GM18520 (cell line): Measurements from ENCODE around the gene SIRT7.

Experiments
- ATAC-seq: cut with Tn5 transposase; IDR thresholded peaks from one replicate; pipeline ENCODE4 v1.9.1; 2021; ENCODE audit not compliant: unreplicated experiment

The SIRT7 gene

DNA sequence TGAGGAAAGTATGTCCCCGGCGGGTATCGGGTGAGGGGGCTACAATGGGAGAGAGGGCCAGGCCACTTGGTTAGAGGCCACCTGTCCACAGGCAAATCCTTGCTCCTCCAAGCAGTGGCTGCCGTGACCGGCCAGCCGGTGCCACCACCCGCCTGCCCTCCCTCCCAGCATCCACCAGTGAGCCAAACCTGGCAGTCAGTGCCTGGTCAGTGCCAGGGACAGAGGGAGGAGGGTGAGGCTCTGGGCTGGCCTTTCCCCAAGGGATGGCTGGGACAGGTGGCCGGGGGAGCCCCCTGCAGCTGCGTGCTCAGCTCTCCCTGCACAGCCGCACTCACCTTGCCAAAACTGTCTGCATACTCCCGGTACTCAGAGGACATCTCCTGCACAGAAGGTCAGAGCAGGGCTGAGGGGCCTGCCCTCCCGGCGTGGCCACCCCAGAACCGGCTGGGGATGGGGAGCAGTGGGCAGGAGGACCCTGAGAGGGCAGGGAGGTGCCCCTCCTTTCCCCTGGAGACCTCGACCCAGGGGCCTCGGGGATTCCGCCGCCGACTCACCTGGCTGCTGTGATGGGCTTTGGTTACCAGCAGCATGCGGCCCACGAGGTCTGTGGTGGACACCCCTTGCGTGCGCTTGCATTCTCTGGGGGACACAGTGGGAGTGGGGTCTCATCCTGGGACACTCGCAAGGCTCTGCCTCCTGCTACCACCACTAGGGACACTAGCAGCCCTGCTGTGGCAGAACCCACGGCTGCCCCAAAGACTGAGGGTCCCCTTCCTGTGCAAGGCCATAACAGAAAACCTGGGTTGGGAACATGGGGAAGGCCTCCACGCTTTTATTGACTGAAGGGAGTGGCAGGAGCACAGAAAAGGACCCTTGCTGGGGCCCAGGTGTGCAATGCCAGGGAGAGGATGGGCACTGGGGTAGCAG lies 10.5 kb downstream of the SIRT7 start:
- ATAC-seq: no peak

DNA sequence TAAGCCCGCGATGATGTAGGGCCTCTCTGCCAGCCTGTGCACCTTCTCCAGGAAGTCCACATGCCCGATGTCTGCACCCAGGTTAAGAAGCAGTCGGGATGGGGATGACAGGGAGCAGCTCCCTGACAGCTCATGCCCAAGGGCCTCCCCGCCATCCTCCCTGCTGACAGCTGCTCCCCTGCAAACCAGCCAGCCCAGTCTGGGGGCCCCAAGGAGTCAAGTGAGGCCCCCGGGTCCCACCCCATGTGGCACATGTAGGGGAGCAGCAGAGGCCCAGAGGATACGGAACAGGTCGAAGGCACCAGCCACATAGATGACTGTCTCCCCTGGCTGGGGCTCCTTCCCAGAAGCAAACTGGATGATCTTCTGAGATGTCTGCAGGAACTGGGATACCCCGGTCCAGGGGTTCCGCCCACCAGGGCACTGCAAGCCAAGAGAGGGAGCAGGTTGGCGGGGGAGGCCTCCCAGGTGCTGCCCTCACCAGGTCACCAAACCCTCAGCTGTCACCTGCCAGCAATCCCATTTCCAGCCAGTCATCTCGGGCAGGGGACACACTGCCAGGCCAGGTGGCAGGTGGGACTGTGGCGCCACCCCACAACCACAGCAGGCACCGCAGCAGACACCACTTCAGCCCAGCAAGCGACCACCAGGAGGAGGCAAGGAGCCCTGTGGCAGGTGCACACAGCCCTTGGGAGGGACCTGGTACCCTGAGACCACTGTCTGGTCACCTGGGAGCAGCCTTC lies 11.3 kb downstream of the SIRT7 start:
- ATAC-seq: no peak

DNA sequence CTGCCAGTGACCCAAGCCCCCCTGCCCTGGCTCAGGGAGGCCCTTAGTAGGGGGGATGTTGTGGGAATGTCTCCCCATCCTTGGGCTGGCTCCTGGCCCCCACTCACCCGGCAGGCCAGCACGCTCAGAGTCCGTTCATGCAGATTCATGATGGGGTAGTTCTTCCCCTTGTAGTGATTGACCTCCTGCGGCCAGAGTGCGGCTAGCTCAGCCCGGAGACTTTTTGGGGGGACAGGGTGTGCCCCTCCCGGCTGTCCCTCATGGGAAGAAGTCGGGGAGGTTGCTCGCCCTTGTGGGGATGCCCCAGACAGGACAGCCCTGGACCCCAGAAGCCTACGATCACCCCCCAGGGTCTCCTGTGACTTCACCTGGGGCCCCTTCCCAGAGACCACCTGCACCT lies 12.0 kb downstream of the SIRT7 start:
- ATAC-seq: no peak

DNA sequence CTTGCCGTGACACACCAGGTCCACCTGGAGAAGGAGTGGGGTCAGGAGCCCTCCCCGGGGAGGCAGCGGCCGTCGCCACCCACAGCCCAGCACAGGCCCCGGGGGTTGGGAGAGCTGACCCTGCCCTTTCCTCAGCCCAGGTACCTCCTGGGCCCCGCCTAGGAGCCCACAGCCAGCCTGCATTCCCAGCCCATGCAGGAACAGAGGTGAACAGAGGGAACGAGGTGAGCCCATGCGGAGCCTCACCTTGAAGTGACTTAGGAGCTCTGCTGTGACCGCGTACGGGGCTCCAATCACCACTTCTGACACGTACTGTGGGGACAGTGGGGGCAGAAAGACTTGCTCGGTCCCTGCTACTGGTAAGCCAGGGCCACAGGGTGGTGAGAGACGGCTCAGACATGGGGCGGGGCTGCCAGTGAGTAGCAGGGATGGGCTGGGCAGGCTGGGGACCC lies 12.5 kb downstream of the SIRT7 start:
- no peak for ATAC-seq

DNA sequence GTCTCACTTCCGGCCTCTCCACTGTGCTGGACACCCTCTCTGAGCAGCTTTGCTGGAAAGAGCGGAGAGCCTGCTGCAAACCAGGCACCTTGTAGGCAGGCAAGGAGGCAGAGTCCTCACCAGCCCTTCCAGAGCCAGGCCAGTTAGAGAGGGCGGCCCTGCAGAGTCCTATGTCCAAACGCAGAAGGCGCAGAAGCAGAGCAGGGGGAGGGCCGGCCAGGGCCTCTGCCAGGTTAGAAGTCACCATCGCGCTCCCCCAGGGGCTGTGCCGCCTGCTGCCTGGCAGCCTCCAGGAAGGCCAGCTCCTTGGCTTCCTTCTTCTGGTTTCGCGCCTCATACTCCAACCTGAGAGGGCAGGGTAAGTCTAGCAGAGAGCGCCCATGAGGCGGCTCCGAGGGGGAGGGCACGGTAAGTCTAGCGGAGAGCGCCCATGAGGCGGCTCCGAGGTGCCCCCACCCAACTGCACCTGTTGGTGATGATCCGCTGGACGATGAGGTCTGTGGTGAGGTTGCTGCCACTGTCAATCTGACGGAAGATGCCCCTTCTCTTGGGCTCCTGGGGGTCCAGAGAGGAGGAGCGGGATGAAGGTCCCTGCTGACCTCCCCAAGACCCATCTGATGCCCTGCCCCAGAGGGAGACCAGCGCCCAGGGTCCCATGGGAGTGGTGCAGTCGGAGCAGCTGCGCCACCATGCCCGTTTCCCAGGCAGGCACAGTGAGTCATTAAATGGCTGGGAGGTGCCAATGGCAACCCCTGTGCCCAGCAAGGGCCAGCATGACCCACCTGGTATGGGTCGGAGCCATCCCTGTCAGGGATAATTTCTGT lies 13.2 kb downstream of the SIRT7 start:
- ATAC-seq: no peak

DNA sequence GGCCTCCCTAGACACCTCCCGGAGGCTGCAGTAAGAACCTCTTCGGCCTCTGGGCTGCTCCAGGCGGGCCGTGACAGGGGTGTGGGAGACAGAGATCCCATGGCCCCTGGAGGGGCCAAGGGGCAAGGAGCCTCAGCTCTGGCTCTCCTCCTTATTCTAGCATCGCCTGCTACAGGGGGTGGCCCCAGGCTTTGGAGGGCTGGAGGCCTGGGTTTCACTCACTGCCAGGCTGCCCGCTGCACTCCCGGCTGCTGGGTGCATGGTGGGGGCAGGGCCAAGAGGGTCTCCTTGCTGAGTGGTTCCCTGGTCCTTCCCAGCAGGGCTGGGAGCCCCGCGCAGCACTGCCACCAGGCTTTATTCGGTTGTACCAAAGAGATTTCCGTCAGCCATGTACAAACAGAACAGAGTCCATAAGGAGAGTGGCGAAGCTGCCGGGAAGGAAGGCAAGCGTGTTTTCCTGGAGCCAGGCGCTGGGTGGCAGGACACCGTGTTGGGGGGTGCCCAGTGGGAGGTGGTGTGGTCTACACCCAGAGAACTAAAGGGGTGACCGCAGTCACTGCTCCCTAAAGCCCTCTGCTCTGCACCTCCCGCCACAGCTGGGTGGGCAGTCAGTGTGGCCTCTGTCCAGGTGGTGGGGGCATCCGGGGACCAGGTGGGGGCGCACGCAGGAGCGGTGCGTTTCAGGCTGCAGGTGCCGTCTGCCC lies 13.9 kb downstream of the SIRT7 start:
- ATAC-seq: no peak

DNA sequence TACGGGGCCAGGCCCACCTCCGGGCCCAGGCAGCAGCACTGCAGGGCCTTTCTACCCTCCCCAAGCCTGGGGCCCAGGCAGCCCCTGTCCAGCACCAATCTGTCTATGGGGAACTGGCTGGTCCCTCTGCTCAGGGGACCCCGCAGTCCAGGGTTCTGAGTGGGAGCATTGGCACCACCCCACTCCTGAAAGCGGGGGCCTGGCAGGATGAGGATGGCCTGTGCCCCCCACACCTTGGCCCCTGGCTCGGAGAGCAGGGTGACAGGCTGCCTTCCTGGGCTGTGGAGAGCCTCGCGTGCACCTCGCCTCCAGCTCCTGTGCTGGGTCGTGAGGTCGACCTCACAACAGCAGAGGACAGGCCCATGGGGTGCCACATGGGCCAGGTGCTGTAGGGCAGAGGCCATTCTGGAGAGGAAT lies 14.6 kb downstream of the SIRT7 start:
- no peak for ATAC-seq

DNA sequence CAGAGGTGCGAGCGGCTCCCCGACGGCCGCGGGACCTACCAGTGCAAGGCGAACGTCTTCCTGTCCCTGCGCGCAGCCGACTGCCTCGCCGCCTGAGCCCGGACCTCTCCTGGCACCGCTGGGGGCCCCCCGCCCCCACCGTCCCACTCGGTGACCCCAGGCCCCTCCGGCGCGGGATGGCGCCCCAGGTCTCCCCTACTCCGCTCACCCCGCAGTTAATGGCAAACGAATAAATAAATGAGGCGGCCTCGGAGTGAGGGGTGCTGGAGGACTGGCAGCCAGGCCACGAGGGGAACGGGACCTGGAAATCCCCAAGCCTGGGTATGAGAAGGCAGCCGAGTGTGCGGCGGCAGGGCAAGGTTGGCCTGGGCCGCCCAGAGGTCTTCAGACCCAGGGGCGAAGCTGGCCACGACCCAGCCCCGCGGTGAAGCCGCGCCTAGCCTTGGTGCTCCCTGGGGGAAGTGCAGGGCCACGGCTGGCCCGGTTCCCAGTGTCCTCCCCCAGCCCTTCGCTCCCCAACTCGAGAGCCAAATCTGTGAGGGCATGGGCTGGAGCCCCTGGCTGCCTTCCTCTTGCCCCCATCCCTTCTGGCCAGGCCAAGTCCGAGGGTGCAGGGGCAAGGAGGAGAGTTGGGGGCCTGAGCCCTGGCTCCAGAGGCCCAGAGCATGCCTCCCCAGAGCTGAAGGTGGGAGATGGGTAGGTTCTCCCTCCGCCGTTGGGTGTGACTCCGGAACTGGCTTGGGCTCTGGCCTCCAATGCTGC lies 15.1 kb downstream of the SIRT7 start:
- ATAC-seq: no peak

DNA sequence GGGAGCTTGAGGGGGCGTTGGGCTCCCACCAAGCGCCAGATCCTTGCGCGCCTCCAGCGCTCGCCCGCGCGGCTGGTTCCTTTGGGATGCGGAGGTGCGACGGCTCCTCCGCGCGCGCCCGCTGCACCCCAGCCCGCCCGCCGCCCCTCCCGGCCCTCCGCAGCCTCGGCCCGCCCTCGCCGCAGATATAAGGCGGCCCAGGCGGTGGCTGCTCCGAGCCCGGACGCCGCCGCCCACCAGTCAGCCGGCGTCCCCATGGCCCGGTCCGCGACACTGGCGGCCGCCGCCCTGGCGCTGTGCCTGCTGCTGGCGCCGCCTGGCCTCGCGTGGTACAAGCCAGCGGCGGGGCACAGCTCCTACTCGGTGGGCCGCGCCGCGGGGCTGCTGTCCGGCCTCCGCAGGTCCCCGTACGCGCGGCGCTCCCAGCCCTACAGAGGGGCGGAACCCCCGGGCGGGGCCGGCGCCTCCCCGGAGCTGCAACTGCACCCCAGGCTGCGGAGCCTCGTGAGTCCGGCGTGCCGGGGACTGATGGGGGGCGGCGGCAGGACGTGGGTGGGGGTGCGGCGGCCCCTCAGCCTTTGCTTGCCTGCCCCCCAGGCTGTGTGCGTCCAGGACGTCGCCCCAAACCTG lies 15.8 kb downstream of the SIRT7 start, which contains the start of gene NPB:
Gene NPB (plus strand): TSS at position 216 of the 630 bp plus-strand sequence. CDS start 40 bp downstream, at position 256.
- no peak for ATAC-seq

DNA sequence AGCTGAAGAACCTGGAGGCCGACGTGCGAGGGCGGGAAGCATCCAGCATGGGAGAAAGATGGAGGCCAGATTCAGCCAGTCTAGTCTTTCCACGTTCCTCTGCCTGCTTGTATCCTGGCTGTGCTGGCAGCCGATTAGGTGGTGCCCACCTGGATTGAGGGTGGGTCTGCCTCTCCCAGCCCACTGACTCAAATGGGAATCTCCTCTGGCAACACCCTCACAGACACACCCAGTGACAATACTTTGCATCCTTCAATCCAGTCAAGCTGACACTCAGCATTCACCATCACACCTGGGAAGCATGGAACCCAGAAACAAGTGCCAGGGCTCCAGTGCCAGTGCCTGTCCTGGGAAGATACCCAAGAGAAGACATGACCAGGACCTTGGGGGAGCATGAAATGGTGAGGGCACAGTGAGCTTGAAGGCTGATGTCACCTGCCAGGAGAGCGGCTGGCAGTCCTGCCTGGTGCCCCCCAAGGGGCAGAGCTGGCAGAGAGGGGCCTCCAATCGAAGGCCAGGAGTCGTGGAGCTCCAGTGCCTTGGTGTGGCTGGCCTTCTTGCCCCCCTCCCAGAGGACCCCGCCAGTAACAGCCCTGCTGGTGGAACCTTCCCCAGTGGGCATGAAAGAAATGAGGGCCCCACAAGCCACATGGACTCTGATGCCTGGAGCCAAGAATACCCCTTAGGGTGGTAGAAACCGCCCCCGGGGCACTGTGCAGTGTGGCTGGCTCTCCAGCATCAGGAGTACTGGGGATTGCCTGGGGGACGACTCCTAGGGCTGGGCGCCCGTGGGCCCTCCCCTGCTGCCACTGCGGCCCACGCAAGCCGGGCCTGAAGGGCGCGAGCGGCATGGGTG lies 16.6 kb downstream of the SIRT7 start:
- no peak for ATAC-seq

DNA sequence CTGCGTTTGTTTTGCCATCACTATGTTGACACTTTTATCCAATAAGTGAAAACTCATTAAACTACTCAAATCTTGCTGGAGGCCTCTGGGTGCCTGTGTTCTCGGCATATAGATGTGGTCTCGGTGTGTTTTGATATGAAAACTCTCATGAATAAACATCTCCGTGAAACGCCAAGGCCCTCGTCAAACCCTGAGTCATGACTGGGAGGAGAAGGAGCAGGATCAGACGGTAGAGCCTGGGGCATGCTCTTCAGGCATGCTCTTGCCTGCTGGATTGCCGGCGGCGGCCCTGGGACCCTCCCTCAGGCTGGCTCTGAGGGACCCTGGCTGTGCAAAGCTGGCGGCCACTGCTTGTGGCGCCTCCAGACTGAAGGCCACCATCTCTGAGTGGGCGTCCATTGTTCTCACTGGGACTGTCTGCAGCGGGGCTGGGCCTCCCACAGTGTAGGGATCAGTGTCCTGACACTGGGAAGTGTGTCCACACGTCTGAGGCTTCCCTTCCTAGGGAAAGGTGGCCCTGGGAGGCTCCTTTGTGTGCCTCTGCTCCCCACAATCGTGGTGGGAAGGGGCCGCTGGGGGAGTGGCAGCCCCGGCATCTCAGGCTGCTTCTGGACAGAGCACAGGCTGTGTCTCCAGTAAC lies 17.7 kb downstream of the SIRT7 start:
- no peak for ATAC-seq

DNA sequence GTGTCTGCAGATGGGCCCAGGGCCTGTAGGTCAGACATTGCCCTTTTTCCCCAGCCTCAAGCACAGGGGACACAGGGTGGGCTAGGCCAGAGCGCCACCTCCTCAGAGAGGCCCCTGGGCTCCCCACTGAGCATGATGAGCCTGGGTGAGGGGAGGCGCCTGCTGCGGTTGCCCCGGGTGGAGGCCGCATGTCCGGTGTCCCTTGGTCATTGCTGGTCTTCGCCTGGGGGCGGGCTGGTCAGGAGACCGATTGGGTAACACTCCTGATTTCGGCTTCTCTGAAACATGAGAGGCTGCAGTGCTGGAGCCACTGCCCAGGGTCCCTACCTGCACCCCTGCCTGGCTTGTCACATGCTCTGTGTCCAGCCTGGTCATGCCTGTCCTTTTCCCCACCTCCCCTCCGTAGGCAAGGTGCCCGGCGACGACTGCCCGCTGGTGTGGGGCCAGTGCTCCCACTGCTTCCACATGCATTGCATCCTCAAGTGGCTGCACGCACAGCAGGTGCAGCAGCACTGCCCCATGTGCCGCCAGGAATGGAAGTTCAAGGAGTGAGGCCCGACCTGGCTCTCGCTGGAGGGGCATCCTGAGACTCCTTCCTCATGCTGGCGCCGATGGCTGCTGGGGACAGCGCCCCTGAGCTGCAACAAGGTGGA lies 18.3 kb downstream of the SIRT7 start:
- ATAC-seq: no peak

DNA sequence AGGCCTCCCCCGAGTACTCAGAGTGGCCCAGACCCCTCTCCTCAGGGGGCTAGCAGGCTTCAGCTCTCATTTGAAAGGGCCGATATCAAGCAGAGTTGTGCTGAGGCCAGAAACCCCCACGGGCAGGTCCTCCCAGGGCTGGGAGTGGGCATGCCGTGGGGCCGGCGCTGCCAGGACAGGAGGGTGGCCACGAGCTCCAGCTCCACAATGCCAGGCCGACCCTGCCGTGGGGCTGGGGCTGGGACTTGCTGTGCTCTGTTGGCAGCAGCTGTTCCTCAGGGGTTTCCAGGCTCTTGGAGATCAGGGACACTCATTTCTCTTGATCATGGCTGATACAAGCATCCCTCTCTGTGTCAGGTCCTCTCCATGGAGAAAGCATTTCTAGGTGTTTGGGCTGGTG lies 19.1 kb downstream of the SIRT7 start:
- ATAC-seq: no peak

DNA sequence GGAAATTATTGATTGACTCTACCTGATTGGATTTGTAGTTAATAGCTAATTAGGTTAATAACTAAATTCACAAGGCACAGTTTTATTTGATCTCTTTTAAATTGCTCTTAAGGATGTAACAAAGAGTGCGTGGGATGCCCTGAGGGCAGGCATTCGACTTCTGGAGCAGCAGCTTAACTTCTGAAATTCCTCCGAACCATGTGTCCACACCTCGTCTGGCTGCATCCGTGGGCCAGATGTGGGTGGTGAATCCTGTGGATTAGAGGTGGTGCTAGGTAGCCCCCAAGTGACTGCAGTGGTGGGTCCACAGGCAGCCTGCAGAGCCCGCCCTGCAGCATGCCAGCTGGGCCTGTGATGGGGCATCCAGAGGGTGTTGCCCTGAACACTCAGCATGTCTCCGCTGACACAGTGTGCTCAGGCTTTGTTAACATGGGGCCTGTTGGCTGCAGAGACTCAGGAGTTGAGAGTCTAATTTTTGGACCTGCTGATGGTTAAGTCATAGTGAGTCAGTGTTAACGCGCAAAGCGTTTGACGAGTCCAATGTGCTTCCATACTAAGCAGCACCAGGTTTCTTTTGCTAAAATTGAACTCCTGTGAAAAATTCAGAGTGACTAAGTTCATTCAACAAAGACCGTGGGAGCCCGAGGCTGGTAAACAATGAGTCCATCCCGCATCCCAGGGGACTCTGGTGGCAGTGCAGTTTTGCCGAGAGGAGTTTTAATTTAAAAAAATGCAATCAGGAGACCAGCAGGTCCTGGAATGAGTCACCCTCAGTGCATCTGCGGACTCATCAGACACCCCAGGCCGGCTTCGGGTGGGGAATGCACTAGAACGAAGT lies 19.7 kb downstream of the SIRT7 start:
- ATAC-seq: no peak

DNA sequence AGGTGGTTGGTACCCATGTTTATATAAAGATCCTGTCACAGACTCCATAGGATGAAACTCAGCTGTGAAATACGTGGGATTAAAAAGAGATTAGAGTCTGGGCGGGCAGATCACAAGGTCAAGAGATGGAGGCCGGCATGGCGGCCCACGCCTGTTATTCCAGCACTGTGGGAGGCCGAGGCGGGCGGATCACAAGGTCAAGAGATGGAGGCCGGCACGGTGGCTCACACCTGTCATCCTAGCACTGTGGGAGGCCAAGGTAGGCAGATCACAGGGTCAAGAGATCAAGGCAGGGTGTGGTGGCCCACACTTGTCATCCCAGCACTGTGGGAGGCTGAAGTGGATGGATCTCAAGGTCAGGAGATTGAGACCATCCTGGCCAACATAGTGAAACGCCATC lies 22.6 kb downstream of the SIRT7 start:
- ATAC-seq: no peak

DNA sequence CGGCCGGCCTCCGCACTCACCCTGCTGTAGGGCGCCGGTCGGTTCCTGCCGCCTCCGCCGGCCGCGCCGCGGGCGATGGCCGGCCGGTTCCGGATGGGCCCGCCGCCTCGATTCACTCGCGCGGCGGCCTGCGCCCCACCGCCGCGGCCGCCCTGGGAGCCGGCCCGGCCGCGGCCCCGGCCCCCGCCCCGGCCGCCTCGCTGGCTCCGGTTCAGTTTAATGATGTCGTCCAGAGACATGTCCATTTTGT lies 26.7 kb downstream of the SIRT7 start:
- peak; percentile 21 for ATAC-seq
